CD14-positive monocyte (primary cell): ENCODE data around the gene GNPAT. TPM values are rescaled to one million over a fixed set of nuclear protein-coding genes. Genes with fewer than 3 reads are reported as not detected.

Source experiments
- DNase-seq, 3 donors: peaks; one replicate each; pipeline ENCODE4 v3.0.0-alpha.2; 2011 to 2022
- H2AFZ ChIP-seq: 2 replicates; pipeline ENCODE4 v1.6.0; 2012; ENCODE audit warnings: mild to moderate bottlenecking, low read depth, low read length, inconsistent platforms; ENCODE audit not compliant: insufficient read depth, poor library complexity, severe bottlenecking
- H3K27ac ChIP-seq, 2 donors: 1 replicate in 1 of 2; 2 replicates in 1 of 2; pipeline ENCODE4 v1.5.1; 2012 to 2013; ENCODE audit warnings: low read length in 2 of 2, control low read depth in 1 of 2, inconsistent platforms in 1 of 2, low read depth in 1 of 2, mild to moderate bottlenecking in 1 of 2
- H3K27me3 ChIP-seq, 2 donors: one replicate each; pipeline versions ENCODE4 v1.6.0 to v1.6.1; 2011 to 2013; ENCODE audit warnings: low read length in 2 of 2; ENCODE audit not compliant: control insufficient read depth in 2 of 2, insufficient read depth in 2 of 2
- H3K36me3 ChIP-seq, 2 donors: replicated peaks in 1 of 2; 1 replicate in 1 of 2; 2 replicates in 1 of 2; pipeline versions ENCODE4 v1.5.1 to v1.6.1; 2012 to 2013; ENCODE audit warnings: low read length in 2 of 2, control low read depth in 1 of 2, inconsistent platforms in 1 of 2, mild to moderate bottlenecking in 1 of 2; ENCODE audit not compliant: insufficient read depth in 2 of 2, control insufficient read depth in 1 of 2
- H3K4me1 ChIP-seq, 2 donors: 1 replicate in 1 of 2; 2 replicates in 1 of 2; pipeline versions ENCODE4 v1.5.1 to v1.6.1; 2012 to 2013; ENCODE audit warnings: low read length in 2 of 2, control low read depth in 1 of 2, inconsistent platforms in 1 of 2, mild to moderate bottlenecking in 1 of 2, moderate library complexity in 1 of 2; ENCODE audit not compliant: insufficient read depth in 2 of 2, control insufficient read depth in 1 of 2
- H3K4me2 ChIP-seq: replicated peaks from 2 replicates; pipeline ENCODE3; 2012; ENCODE audit warnings: low read length, moderate library complexity, mild to moderate bottlenecking; ENCODE audit not compliant: poor library complexity, severe bottlenecking; ENCODE audit errors: extremely low read depth
- H3K4me3 ChIP-seq, 3 experiments: fragments of 200-600 bp in 1 of 3; sonication (generic) in 1 of 3; replicated peaks in 1 of 3; 1 replicate in 2 of 3; 2 replicates in 1 of 3; pipeline ENCODE4 v1.5.1; 2011 to 2013; ENCODE audit warnings: low read length in 3 of 3, mild to moderate bottlenecking in 3 of 3, control low read depth in 2 of 3, low read depth in 2 of 3, inconsistent platforms in 1 of 3, moderate library complexity in 1 of 3
- H3K79me2 ChIP-seq: 2 replicates; pipeline ENCODE4 v1.6.0; 2012; ENCODE audit warnings: mild to moderate bottlenecking, control low read depth, inconsistent platforms, low read length, moderate library complexity; ENCODE audit not compliant: insufficient read depth
- H3K9ac ChIP-seq: 2 replicates; pipeline ENCODE4 v1.6.0; 2017; ENCODE audit warnings: low read length, mild to moderate bottlenecking; ENCODE audit not compliant: insufficient read depth, poor library complexity, severe bottlenecking
- H3K9me3 ChIP-seq, 2 donors: replicated peaks in 1 of 2; 1 replicate in 1 of 2; 2 replicates in 1 of 2; pipeline versions ENCODE4 v1.5.1 to v1.6.1; 2012 to 2013; ENCODE audit warnings: low read length in 2 of 2, control low read depth in 1 of 2; ENCODE audit not compliant: control insufficient read depth in 1 of 2, insufficient read depth in 1 of 2
- H4K20me1 ChIP-seq: 2 replicates; pipeline ENCODE4 v1.6.0; 2012; ENCODE audit warnings: mild to moderate bottlenecking, low read length, control low read depth, moderate library complexity; ENCODE audit not compliant: insufficient read depth
- H3K27ac Mint-ChIP-seq, 7 donors: one replicate each; pipeline ENCODE4 v1.8.0; 2020; ENCODE audit warnings: mild to moderate bottlenecking in 7 of 7, mixed read lengths in 7 of 7, moderate library complexity in 6 of 7, inconsistent platforms in 2 of 7
- H3K27me3 Mint-ChIP-seq, 3 donors: one replicate each; pipeline ENCODE4 v1.8.0; 2021 to 2022; ENCODE audit warnings: low read depth in 3 of 3, mild to moderate bottlenecking in 3 of 3, mixed read lengths in 3 of 3, moderate library complexity in 3 of 3, inconsistent platforms in 1 of 3
- H3K36me3 Mint-ChIP-seq, 2 donors: one replicate each; pipeline ENCODE4 v1.8.0; 2020; ENCODE audit warnings: mixed read lengths in 2 of 2, inconsistent platforms in 1 of 2, mild to moderate bottlenecking in 1 of 2
- H3K4me1 Mint-ChIP-seq: one replicate; pipeline ENCODE4 v1.8.0; 2020; ENCODE audit warnings: mild to moderate bottlenecking, mixed read lengths
- H3K4me3 Mint-ChIP-seq, 2 donors: one replicate each; pipeline ENCODE4 v1.8.0; 2020; ENCODE audit warnings: mild to moderate bottlenecking in 2 of 2, mixed read lengths in 2 of 2, moderate library complexity in 1 of 2
- H3K9me3 Mint-ChIP-seq, 7 donors: one replicate each; pipeline ENCODE4 v1.8.0; 2020 to 2022; ENCODE audit warnings: mixed read lengths in 7 of 7, mild to moderate bottlenecking in 6 of 7, moderate library complexity in 6 of 7, inconsistent platforms in 2 of 7
- WGBS: methylation state at CpG from one replicate; pipeline ENCODE4 v1.1.5; 2013; ENCODE audit warnings: missing lambda C conversion rate; ENCODE audit not compliant: insufficient coverage; 5-methylcytosine and 5-hydroxymethylcytosine counted together
- intact Hi-C, 2 donors: fragments of 100-400 bp; cut with micrococcal nuclease; formaldehyde crosslinking; loops; one replicate each; pipeline versions ENCODE4 v1.15.0 to v1.15.1; 2023
- polyA plus RNA-seq, 3 donors: library from polyadenylated mRNA; depleted of rRNA in 1 of 3; unstranded in 2 of 3; stranded (reverse) in 1 of 3; fragments of 300-500 nt in 2 of 3; fragments of >200 nt in 1 of 3; fragmentation: Illumina TruSeq in 2 of 3; gene quantifications; 1 replicate in 2 of 3; 2 replicates in 1 of 3; pipeline ENCODE4 v1.2.3, GENCODE V29; 2012 to 2021
- TF ChIP-seq, protein P1 (sequence below): fragments of 200-600 bp; IDR thresholded peaks from one replicate; pipeline ENCODE4 v1.8.0; 2022; ENCODE audit warnings: antibody characterized with exemption, mild to moderate bottlenecking

GNPAT gene
- polyA plus RNA-seq, 3 donors = 20.8 to 40.3 (median 34.8) TPM

- Histone ChIP-seq H3K9me3 (no peaks in the 10 kb centered on the region), H2AFZ (no peak overlapping the region), H3K9ac (no peak overlapping the region), H3K4me1 (peaks cover 4 to 5% of the 10 kb centered on the region in 2 donors), H3K79me2 (no peaks in the 10 kb centered on the region), H4K20me1 (no peaks in the 10 kb centered on the region), H3K36me3 (no peaks in the 10 kb centered on the region), H3K27ac (no peak overlapping the region), H3K4me2 (no peak overlapping the region), H3K27me3 (peaks cover 0 to 3% of the 10 kb centered on the region in 2 donors), H3K4me3 (no peak overlapping the region)
- H3K27me3 Mint-ChIP-seq = peaks cover 7 to 17% (median 11%) of the 10 kb centered on the region in 3 donors
- TF ChIP-seq, protein P1, sequence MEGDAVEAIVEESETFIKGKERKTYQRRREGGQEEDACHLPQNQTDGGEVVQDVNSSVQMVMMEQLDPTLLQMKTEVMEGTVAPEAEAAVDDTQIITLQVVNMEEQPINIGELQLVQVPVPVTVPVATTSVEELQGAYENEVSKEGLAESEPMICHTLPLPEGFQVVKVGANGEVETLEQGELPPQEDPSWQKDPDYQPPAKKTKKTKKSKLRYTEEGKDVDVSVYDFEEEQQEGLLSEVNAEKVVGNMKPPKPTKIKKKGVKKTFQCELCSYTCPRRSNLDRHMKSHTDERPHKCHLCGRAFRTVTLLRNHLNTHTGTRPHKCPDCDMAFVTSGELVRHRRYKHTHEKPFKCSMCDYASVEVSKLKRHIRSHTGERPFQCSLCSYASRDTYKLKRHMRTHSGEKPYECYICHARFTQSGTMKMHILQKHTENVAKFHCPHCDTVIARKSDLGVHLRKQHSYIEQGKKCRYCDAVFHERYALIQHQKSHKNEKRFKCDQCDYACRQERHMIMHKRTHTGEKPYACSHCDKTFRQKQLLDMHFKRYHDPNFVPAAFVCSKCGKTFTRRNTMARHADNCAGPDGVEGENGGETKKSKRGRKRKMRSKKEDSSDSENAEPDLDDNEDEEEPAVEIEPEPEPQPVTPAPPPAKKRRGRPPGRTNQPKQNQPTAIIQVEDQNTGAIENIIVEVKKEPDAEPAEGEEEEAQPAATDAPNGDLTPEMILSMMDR = no peak
- H3K9me3 Mint-ChIP-seq = no peaks in the 10 kb centered on the region
- H3K4me1 Mint-ChIP-seq = peaks cover 7% of the 10 kb centered on the region
- no peak overlapping the region for H3K4me3 Mint-ChIP-seq
- intact Hi-C loops = no loop called here
- DNase-seq = no peak
- no peaks in the 10 kb centered on the region for H3K36me3 Mint-ChIP-seq
- no peak overlapping the region for H3K27ac Mint-ChIP-seq
- WGBS = 80% methylated on average over 9 of the region's 10 CpGs
Observed at GRCh38 chr1:231215681-231216385, 25.2 kb upstream of the GNPAT start.

DNA sequence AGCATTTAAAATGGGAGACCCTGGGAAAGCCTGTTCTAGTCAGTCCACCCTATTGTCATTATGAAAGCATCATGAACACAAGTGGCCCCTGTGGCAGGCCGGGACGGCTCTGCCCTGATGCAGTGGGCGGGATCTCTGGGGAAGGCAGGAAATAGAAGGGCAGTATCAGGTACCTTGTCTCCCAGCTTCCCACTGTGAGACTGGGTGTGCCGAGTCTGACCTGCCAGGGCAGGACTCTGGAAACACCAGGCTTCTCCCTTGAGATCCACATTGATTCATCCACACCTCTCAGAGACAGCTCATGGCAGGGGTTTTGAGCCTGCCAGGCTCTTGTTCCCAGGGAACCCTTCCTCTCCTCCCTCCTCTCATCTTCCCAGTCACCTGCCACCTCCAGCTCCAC lies 24.5 kb upstream of the GNPAT start:
- TF ChIP-seq, protein P1 = no peak
- peaks cover 5% of the 10 kb centered on the region for H3K4me1 Mint-ChIP-seq
- no peaks in the 10 kb centered on the region for H3K9me3 Mint-ChIP-seq
- H3K4me3 ChIP-seq = no peak overlapping the region
- WGBS = 86% methylated on average over 4 of the region's 4 CpGs
- H3K27me3 ChIP-seq = peaks cover 0 to 3% of the 10 kb centered on the region in 2 donors
- H3K4me3 Mint-ChIP-seq = no peak overlapping the region
- intact Hi-C loops = no loop called here
- no peaks in the 10 kb centered on the region for H3K79me2 ChIP-seq
- no peak overlapping the region for H3K27ac ChIP-seq
- no peak overlapping the region for H3K9ac ChIP-seq
- H3K27me3 Mint-ChIP-seq = peaks cover 7 to 17% (median 11%) of the 10 kb centered on the region in 3 donors
- DNase-seq = no peak
- H3K4me1 ChIP-seq = peaks cover 2 to 3% of the 10 kb centered on the region in 2 donors
- H3K4me2 ChIP-seq = no peak overlapping the region
- H4K20me1 ChIP-seq = no peaks in the 10 kb centered on the region
- H3K27ac Mint-ChIP-seq = no peak overlapping the region
- H3K36me3 Mint-ChIP-seq = no peaks in the 10 kb centered on the region
- H2AFZ ChIP-seq = no peak overlapping the region
- H3K9me3 ChIP-seq = no peaks in the 10 kb centered on the region
- no peaks in the 10 kb centered on the region for H3K36me3 ChIP-seq
